Esophagus muscularis mucosa (tissue), 4 donors: ENCODE results near the gene ADGRV1. TPM values are rescaled to one million over a fixed set of nuclear protein-coding genes. Genes with fewer than 3 reads are reported as not detected.

Experiments used
- DNase-seq: peaks from one replicate; pipeline ENCODE4 v3.0.0-alpha.2; 2017; ENCODE audit errors: extremely low spot score
- H3K27ac ChIP-seq, 4 donors: fragments of 200-600 bp; sonication (generic); replicated peaks in 1 of 4; 1 replicate in 3 of 4; 2 replicates in 1 of 4; pipeline ENCODE4 v1.5.1; 2016 to 2019; ENCODE audit warnings: mild to moderate bottlenecking in 1 of 4
- H3K27me3 ChIP-seq, 4 donors: fragments of 200-600 bp; sonication (generic); one replicate each; pipeline versions ENCODE4 v1.5.1 to v1.6.0; 2016 to 2019
- H3K36me3 ChIP-seq, 4 donors: fragments of 200-600 bp; sonication (generic); one replicate each; pipeline ENCODE4 v1.5.1; 2016 to 2019
- H3K4me1 ChIP-seq, 4 donors: fragments of 200-600 bp; sonication (generic); one replicate each; pipeline ENCODE4 v1.5.1; 2016 to 2019
- H3K4me3 ChIP-seq, 4 donors: fragments of 200-600 bp; sonication (generic); 1 replicate in 2 of 4; 2 replicates in 2 of 4; pipeline ENCODE4 v1.5.1; 2016 to 2019; ENCODE audit warnings: mild to moderate bottlenecking in 4 of 4, moderate library complexity in 1 of 4
- H3K9me3 ChIP-seq, 4 donors: fragments of 200-600 bp; sonication (generic); 1 replicate in 3 of 4; 2 replicates in 1 of 4; pipeline ENCODE4 v1.5.1; 2016 to 2019
- CTCF ChIP-seq, 3 experiments: fragments of 200-600 bp in 2 of 3; fragments of 450-650 bp in 1 of 3; sonication (generic) in 2 of 3; IDR thresholded peaks; one replicate each; pipeline ENCODE4 v1.5.1; 2017 to 2019; ENCODE audit warnings: antibody characterized with exemption in 3 of 3, mild to moderate bottlenecking in 2 of 3, moderate library complexity in 1 of 3
- EP300 ChIP-seq: sonication (generic); formaldehyde crosslinking; IDR thresholded peaks from one replicate; pipeline ENCODE4 v1.6.1; 2017; ENCODE audit warnings: antibody characterized with exemption
- POLR2A ChIP-seq: fragments of 450-650 bp; IDR thresholded peaks from one replicate; pipeline ENCODE4 v1.6.1; 2017; ENCODE audit warnings: antibody characterized with exemption, moderate library complexity, mild to moderate bottlenecking, low read depth
- POLR2AphosphoS5 ChIP-seq, 2 donors: sonication (generic); formaldehyde crosslinking; IDR thresholded peaks; one replicate each; pipeline ENCODE4 v1.6.1; 2017; ENCODE audit warnings: antibody characterized with exemption in 2 of 2
- WGBS: methylation state at CpG from one replicate; pipeline ENCODE4 v1.1.5; 2018; 5-methylcytosine and 5-hydroxymethylcytosine counted together
- intact Hi-C: fragments of 100-400 bp; cut with DNase I; formaldehyde crosslinking; loops from one replicate; pipeline ENCODE4 v1.15.1; 2023
- total RNA-seq, 4 donors: library from RNA; depleted of rRNA; stranded (reverse); fragments of >200 nt; gene quantifications; one replicate each; pipeline versions ENCODE4 v1.1.0 to v1.2.1, GENCODE V29; 2016

ADGRV1 gene
- total RNA-seq, 4 donors from 2014 or later = 0.42 to 1.4 (median 0.54) TPM

- no peak overlapping the region for H3K4me3 ChIP-seq
- intact Hi-C loops = no loop called here
- 83% methylated on average over 3 of the region's 3 CpGs for WGBS
- no peaks in the 10 kb centered on the region for H3K9me3 ChIP-seq
- no peak for TF ChIP-seq POLR2AphosphoS5 (IDR thresholded peaks at IDR 0.05)
- TF ChIP-seq EP300 = no peak
- TF ChIP-seq POLR2A = no peak
- no peak for TF ChIP-seq CTCF (IDR thresholded peaks at IDR 0.05)
- H3K36me3 ChIP-seq = no peaks in the 10 kb centered on the region
- H3K27me3 ChIP-seq = no peaks in the 10 kb centered on the region
- H3K27ac ChIP-seq = no peak overlapping the region
- DNase-seq = no peak
- H3K4me1 ChIP-seq = no peaks in the 10 kb centered on the region
Observed at GRCh38 chr5:90621848-90622247, 63.3 kb downstream of the ADGRV1 start.

- intact Hi-C loops = no loop called here
- TF ChIP-seq POLR2A (no peak), EP300 (no peak), POLR2AphosphoS5 (IDR thresholded peaks at IDR 0.05) (no peak), CTCF (IDR thresholded peaks at IDR 0.05) (no peak)
- 78% methylated on average over 2 of the region's 2 CpGs for WGBS
Observed at GRCh38 chr5:90626493-90626892, 67.9 kb downstream of the ADGRV1 start.

GRCh38 chr5:90628492-90628891 is 69.9 kb downstream of the ADGRV1 start:
- Histone ChIP-seq H3K36me3 (no peaks in the 10 kb centered on the region), H3K4me3 (no peak overlapping the region), H3K9me3 (no peaks in the 10 kb centered on the region), H3K27me3 (no peaks in the 10 kb centered on the region), H3K27ac (no peak overlapping the region), H3K4me1 (no peaks in the 10 kb centered on the region)
- TF ChIP-seq CTCF (IDR thresholded peaks at IDR 0.05) (no peak), POLR2A (no peak), POLR2AphosphoS5 (IDR thresholded peaks at IDR 0.05) (no peak), EP300 (no peak)
- DNase-seq = no peak
- intact Hi-C loops = no loop called here
- WGBS = 85% methylated on average over 6 of the region's 6 CpGs

More at GRCh38 chr5:90626493-90626892, 67.9 kb downstream of the ADGRV1 start:
- no peak overlapping the region for H3K4me3 ChIP-seq
- H3K27ac ChIP-seq = no peak overlapping the region
- H3K4me1 ChIP-seq = no peaks in the 10 kb centered on the region
- H3K9me3 ChIP-seq = no peaks in the 10 kb centered on the region
- no peaks in the 10 kb centered on the region for H3K27me3 ChIP-seq
- H3K36me3 ChIP-seq = no peaks in the 10 kb centered on the region
- no peak for DNase-seq

- Histone ChIP-seq H3K27me3 (no peaks in the 10 kb centered on the region), H3K4me1 (no peaks in the 10 kb centered on the region), H3K4me3 (no peak overlapping the region), H3K36me3 (no peaks in the 10 kb centered on the region), H3K27ac (no peak overlapping the region), H3K9me3 (no peaks in the 10 kb centered on the region)
- 60% methylated on average over 2 of the region's 2 CpGs for WGBS
- DNase-seq = no peak
- intact Hi-C loops = no loop called here
- TF ChIP-seq POLR2A (no peak), POLR2AphosphoS5 (IDR thresholded peaks at IDR 0.05) (no peak), CTCF (IDR thresholded peaks at IDR 0.05) (no peak), EP300 (no peak)
Observed at GRCh38 chr5:90632791-90633190, 74.2 kb downstream of the ADGRV1 start.

- H3K4me3 ChIP-seq = no peak overlapping the region
- WGBS = 0% methylated on average over 1 of the region's 1 CpG
- no peaks in the 10 kb centered on the region for H3K9me3 ChIP-seq
- no peaks in the 10 kb centered on the region for H3K36me3 ChIP-seq
- no peak for TF ChIP-seq CTCF (IDR thresholded peaks at IDR 0.05)
- TF ChIP-seq POLR2AphosphoS5 (IDR thresholded peaks at IDR 0.05) = no peak
- no peak for TF ChIP-seq POLR2A
- TF ChIP-seq EP300 = no peak
- intact Hi-C loops = no loop called here
- no peak for DNase-seq
- no peaks in the 10 kb centered on the region for H3K27me3 ChIP-seq
- no peak overlapping the region for H3K27ac ChIP-seq
- no peaks in the 10 kb centered on the region for H3K4me1 ChIP-seq
Observed at GRCh38 chr5:90636948-90637347, 78.4 kb downstream of the ADGRV1 start.
